Sigmoid colon (tissue), 4 donors: Measurements from ENCODE around the gene NUP155.
"Not testable (repeated sequence)": the region's sequence is repeated elsewhere in the genome, so short reads cannot be mapped to it uniquely, and the experiment has no call there.

ENCODE experiments used
- CTCF ChIP-seq, 4 experiments: fragments of 450-650 bp in 3 of 4; fragments of 200-600 bp in 1 of 4; IDR thresholded peaks; one replicate each; pipeline ENCODE4 v1.5.1; 2016 to 2019; ENCODE audit warnings: antibody characterized with exemption in 4 of 4, mild to moderate bottlenecking in 3 of 4, moderate library complexity in 2 of 4
- EP300 ChIP-seq, 4 donors: sonication (generic); formaldehyde crosslinking; IDR thresholded peaks; one replicate each; pipeline ENCODE4 v1.6.1; 2017; ENCODE audit warnings: antibody characterized with exemption in 4 of 4
- POLR2AphosphoS5 ChIP-seq, 4 donors: sonication (generic); formaldehyde crosslinking; IDR thresholded peaks; one replicate each; pipeline ENCODE4 v1.6.1; 2017; ENCODE audit warnings: antibody characterized with exemption in 4 of 4

GRCh38 chr5:37379100-37379628, 8.3 kb upstream of the NUP155 start, which contains the start of gene WDR70:
- peak in 2 of 4 experiments; percentile 27 to 49 for TF ChIP-seq CTCF (IDR thresholded peaks at IDR 0.05)
- not testable (repeated sequence) for TF ChIP-seq EP300 (IDR thresholded peaks at IDR 0.05)
- peak; percentile 37 to 72 (median 68) for TF ChIP-seq POLR2AphosphoS5 (IDR thresholded peaks at IDR 0.05)
